Kidney capillary endothelial cell (primary cell): Measurements from ENCODE around the gene NCOA3.
"Not testable (repeated sequence)": the region's sequence is repeated elsewhere in the genome, so short reads cannot be mapped to it uniquely, and the experiment has no call there.

Experiments used
- DNase-seq: peaks from one replicate; pipeline ENCODE4 v3.0.0-alpha.2; 2018; ENCODE audit warnings: low spot score

Gene NCOA3

GRCh38 chr20:47535994-47536393 lies 34.3 kb downstream of the NCOA3 start:
- DNase-seq, result no peak

GRCh38 chr20:47540443-47541354 lies 39.0 kb downstream of the NCOA3 start:
- no peak for DNase-seq

GRCh38 chr20:47541355-47541922 lies 39.8 kb downstream of the NCOA3 start:
- DNase-seq, result no peak

GRCh38 chr20:47543006-47543431 lies 41.3 kb downstream of the NCOA3 start:
- no peak for DNase-seq

DNA sequence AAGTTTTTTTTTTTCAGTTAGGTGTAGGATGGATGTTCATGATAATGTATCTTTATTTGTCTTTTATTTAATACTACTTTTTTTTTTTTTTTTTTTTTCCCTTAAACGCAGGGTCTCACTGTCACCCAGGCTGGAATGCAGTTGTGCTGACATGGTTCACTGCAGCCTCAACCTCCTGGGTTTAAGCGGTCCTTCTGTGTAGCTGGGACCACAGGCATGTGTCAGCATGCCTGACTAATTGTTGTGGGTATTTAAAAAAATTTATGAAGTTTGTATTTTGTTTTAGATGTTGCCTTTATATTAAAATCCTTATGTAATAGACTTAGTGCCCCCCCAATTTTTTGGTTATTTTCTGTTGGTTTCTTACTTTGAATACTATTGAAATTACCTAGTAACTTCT lies 42.6 kb downstream of the NCOA3 start:
- DNase-seq, result no peak

- DNase-seq, result no peak
Observed at GRCh38 chr20:47544852-47545251, 43.2 kb downstream of the NCOA3 start.

DNA sequence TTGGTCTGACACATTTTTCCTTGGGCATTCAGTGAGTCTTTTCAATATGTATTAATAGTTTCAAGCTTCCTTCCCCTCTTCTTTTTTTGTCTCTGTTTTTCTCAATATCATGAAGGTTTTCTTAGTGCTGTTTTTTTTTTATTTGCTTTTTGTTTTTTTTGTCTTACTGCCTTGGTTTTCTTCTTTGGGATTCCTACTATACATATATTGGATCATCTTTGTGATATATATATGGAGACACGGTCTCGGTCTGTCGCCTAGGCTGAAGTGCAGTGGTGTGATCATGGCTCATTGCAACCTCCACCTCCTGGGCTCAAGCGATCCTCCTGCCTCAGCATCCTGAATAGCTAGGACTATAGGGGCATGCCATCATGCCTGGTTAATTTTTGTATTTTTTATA lies 43.8 kb downstream of the NCOA3 start:
- DNase-seq, result no peak

GRCh38 chr20:47546184-47547033 lies 44.7 kb downstream of the NCOA3 start:
- DNase-seq, result no peak

GRCh38 chr20:47547034-47547387 lies 45.3 kb downstream of the NCOA3 start:
- DNase-seq, result no peak

DNA sequence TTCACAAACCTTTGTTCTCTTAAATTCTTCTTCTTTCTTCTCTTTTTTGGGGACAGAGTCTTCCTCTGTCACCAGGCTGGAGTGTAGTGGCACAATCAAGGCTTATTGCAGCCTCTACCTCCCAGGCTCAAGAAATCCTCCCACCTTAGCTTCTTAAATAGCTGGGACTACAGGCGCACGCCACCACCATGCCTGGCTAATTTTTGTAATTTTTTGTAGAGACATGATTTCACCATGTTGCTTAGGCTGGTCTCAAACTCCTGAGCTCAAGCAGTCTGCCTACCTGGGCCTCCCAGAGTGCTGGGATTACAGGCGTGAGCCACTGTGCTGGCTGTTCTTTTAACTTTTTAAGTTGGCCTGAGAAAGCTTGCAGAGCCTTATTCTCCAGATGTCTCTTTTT lies 48.0 kb downstream of the NCOA3 start:
- no peak for DNase-seq

DNA sequence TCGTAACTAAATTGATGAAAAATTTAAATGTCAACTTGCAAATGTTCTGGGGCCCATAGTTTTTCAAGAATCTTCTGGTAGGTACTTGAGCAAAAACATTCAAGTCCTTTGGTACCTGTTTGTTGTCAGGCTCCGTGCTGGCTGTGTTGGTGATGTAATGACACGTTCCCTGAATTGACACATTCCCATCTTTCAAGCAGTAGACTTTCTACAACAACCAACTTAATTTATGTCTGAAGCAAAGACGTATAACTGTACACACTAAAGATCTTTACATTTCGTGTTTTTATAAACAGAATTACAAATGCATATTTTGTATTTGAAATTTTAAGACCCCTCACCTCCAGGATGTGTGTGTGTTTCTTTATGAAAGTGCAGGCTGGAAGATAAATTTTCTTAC lies 49.5 kb downstream of the NCOA3 start:
- DNase-seq, result no peak

- no peak for DNase-seq
Observed at GRCh38 chr20:47551841-47552240, 50.2 kb downstream of the NCOA3 start.

DNA sequence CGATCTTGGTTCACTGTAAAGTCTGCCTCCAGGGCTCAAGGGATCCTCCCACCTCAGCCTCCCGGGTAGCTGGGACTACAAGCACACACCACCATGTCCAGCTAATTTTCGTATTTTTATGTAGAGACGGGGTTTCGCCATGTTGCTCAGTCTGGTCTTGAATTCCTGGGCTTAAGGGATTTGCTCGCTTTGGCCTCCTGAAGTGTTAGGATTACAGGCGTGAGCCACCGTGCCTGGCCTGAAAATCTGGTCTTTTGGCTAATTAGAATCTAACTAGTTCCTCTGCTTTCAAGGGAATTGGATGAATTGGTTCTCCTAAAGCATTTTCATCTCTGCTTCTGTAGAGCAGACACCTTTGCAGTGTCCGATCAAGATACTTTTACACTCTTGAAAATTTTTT lies 51.3 kb downstream of the NCOA3 start:
- no peak for DNase-seq

DNA sequence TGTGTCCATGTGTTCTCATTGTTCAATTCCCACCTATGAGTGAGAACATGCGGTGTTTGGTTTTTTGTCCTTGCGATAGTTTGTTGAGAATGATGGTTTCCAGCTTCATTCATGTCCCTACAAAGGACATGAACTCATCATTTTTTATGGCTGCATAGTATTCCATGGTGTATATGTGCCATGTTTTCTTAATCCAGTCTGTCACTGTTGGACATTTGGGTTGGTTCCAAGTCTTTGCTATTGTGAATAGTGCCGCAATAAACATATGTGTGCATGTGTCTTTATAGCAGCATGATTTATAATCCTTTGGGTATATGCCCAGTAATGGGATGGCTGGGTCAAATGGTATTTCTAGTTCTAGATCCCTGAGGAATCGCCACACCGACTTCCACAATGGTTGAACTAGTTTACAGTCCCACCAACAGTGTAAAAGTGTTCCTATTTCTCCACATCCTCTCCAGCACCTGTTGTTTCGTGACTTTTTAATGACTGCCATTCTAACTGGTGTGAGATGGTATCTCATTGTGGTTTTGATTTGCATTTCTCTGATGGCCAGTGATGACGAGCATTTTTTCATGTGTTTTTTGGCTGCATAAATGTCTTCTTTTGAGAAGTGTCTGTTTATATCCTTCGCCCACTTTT lies 52.0 kb downstream of the NCOA3 start:
- not testable (repeated sequence) for DNase-seq

- not testable (repeated sequence) for DNase-seq
Observed at GRCh38 chr20:47554283-47554682, 52.6 kb downstream of the NCOA3 start.

DNA sequence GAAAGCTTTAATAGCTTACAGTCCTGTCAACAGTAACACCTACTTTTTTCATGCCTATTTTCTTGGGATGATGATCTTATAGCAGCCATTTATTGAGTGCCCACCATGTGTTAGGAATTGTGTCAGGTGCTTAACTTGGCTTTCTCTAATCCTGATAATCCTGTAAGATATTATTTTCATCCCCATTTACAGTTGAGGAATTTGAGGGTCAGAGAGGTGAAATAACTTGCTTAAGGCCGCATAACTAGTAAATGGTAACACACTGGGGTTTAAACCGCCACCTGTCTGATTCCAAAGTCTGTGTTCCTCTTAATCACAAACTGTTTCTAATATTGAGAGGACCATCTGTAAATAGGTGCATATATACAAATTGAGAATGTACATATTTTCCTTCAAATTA lies 55.5 kb downstream of the NCOA3 start:
- DNase-seq, result no peak

- DNase-seq, result no peak
Observed at GRCh38 chr20:47557791-47558190, 56.1 kb downstream of the NCOA3 start.

DNA sequence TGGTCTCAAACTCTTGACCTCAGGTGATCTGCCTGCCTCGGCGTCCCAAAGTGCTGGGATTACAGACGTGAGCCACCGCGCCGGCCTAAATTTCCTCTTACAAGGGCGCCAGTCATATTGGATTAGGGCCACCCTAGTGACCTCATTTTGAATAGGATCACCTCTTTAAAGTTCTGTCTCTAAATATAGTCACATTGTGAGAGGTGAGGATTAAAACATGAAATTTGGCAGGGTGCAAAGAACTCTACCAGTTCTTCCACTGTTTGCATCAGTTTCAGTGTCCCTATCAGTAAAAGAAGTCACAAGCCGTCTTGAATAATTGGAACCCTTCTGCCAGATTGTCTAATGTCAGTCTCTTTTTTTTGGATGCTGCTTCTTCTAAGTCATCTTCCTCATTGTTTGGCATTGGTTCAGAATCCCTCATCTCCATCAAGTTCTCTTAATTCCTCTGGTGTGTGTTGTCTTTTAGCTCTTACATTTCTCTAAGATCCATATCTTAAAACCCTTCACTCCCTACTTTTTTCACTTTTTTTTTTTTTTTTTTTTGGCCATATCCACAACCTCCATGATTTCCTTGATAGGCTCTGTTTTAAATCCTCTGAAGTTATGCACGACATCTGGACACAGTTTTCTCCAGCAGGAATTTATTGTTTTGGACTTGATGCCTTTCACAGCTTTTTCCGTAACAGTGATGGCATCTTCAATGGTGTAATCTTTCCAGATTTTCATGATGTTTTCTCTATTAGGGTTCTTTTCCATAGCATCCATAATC lies 56.8 kb downstream of the NCOA3 start:
- DNase-seq, result no peak

GRCh38 chr20:47559141-47559540 lies 57.5 kb downstream of the NCOA3 start:
- no peak for DNase-seq

GRCh38 chr20:47561180-47561579 lies 59.5 kb downstream of the NCOA3 start:
- no peak for DNase-seq
